GM10266 (cell line): ENCODE data around the gene ACOT12.

Experiments used
- DNase-seq: peaks from one replicate; pipeline ENCODE4 v3.0.0; 2012; ENCODE audit errors: extremely low spot score
- CTCF ChIP-seq: IDR thresholded peaks from 2 replicates; pipeline ENCODE4 v1.5.1; 2012; ENCODE audit warnings: mild to moderate bottlenecking, low read depth; ENCODE audit not compliant: control insufficient read depth, insufficient read depth; ENCODE audit errors: missing control alignments

Gene ACOT12

GRCh38 chr5:81310402-81311063, 83.4 kb downstream of the ACOT12 start:
- TF ChIP-seq CTCF, result no peak
- DNase-seq, result no peak

- TF ChIP-seq CTCF, result no peak
- no peak for DNase-seq
These were observed 85.1 kb downstream of the ACOT12 start for GRCh38 chr5:81308836-81309235.

- DNase-seq, result peak; percentile 17
- no peak for TF ChIP-seq CTCF
These were observed 88.1 kb downstream of the ACOT12 start for GRCh38 chr5:81305785-81306184.

GRCh38 chr5:81303563-81303962, 90.4 kb downstream of the ACOT12 start:
- no peak for TF ChIP-seq CTCF
- DNase-seq, result no peak

GRCh38 chr5:81302596-81302995, 91.3 kb downstream of the ACOT12 start:
- no peak for TF ChIP-seq CTCF
- no peak for DNase-seq

- peak; percentile 85 for DNase-seq
- TF ChIP-seq CTCF, result peak; percentile 32
These were observed 92.5 kb downstream of the ACOT12 start, which contains the start of gene ZCCHC9 for GRCh38 chr5:81301271-81302015. Gene ZCCHC9, plus strand, starts transcription at chr5:81301587. Its CDS starts 3,171 bp downstream, at chr5:81304758.

GRCh38 chr5:81300921-81301270, 93.0 kb downstream of the ACOT12 start:
- DNase-seq, result no peak
- TF ChIP-seq CTCF, result no peak
